PC-9 (cell line): ENCODE results near the gene ATXN7. TPM values are rescaled to one million over a fixed set of nuclear protein-coding genes. Genes with fewer than 3 reads are reported as not detected.

ENCODE experiments used
- BruUV-seq: library from RNA; stranded (reverse); fragments of 400-500 nt; replicated peaks from 2 replicates; lab custom pipeline; 2021; lab: Mats Ljungman, UMichigan
- CTCF ChIA-PET: fragments of 300-600 bp; sonication (Branson Sonifier 250); formaldehyde crosslinking; loops from one replicate; lab custom pipeline; 2022; ENCODE audit warnings: antibody characterized with exemption; lab: Charles Lee
- POLR2A ChIA-PET: fragments of 300-600 bp; sonication (Branson Sonifier 250); formaldehyde crosslinking; loops from one replicate; lab custom pipeline; 2022; ENCODE audit warnings: antibody characterized with exemption; ENCODE audit not compliant: unreplicated experiment; lab: Charles Lee
- DNase-seq, 2 experiments: peaks; one replicate each; pipeline versions ENCODE4 v3.0.0 to v3.0.0-alpha.2; 2015 to 2022; ENCODE audit warnings: mixed read lengths in 1 of 2
- H2AFZ ChIP-seq: fragments of 200-600 bp; sonication (generic); 2 replicates; pipeline ENCODE4 v1.8.1; 2017; ENCODE audit warnings: antibody characterized with exemption
- H3F3A ChIP-seq: fragments of 200-600 bp; sonication (generic); 2 replicates; pipeline ENCODE4 v1.8.1; 2017; ENCODE audit warnings: antibody characterized with exemption, mild to moderate bottlenecking, low read depth; ENCODE audit not compliant: insufficient read depth
- H3K27ac ChIP-seq: fragments of 200-600 bp; sonication (generic); 2 replicates; pipeline ENCODE4 v1.6.1; 2016; ENCODE audit warnings: mixed run types
- H3K27me3 ChIP-seq: fragments of 200-600 bp; sonication (generic); 2 replicates; pipeline ENCODE4 v1.6.1; 2016; ENCODE audit warnings: low read depth, mixed run types; ENCODE audit not compliant: insufficient read depth
- H3K36me3 ChIP-seq: fragments of 200-600 bp; sonication (generic); 2 replicates; pipeline ENCODE4 v1.6.1; 2016; ENCODE audit warnings: low read depth, mixed run types
- H3K4me1 ChIP-seq: fragments of 200-600 bp; sonication (generic); replicated peaks from 2 replicates; pipeline ENCODE4 v1.6.1; 2016; ENCODE audit warnings: mixed run types; ENCODE audit not compliant: insufficient read depth
- H3K4me2 ChIP-seq: fragments of 200-600 bp; sonication (generic); 2 replicates; pipeline ENCODE4 v1.6.1; 2017; ENCODE audit warnings: mixed run types
- H3K4me3 ChIP-seq: fragments of 200-600 bp; sonication (generic); 2 replicates; pipeline ENCODE4 v1.6.1; 2016; ENCODE audit warnings: mixed run types
- H3K79me2 ChIP-seq: fragments of 200-600 bp; sonication (generic); 2 replicates; pipeline ENCODE4 v1.6.1; 2017; ENCODE audit warnings: low read depth, mixed run types
- H3K9me2 ChIP-seq: fragments of 200-600 bp; sonication (generic); 2 replicates; pipeline ENCODE4 v1.8.1; 2017; ENCODE audit warnings: mild to moderate bottlenecking; ENCODE audit not compliant: insufficient read depth
- H3K9me3 ChIP-seq: fragments of 200-600 bp; sonication (generic); 2 replicates; pipeline ENCODE4 v1.8.1; 2016; ENCODE audit warnings: low read depth; ENCODE audit not compliant: insufficient read depth
- H4K20me1 ChIP-seq: fragments of 200-600 bp; sonication (generic); 2 replicates; pipeline ENCODE4 v1.8.1; 2017; ENCODE audit not compliant: insufficient read depth
- CTCF ChIP-seq: fragments of 200-600 bp; sonication (generic); conservative IDR thresholded peaks from 2 replicates; pipeline ENCODE4 v1.6.1; 2017; ENCODE audit warnings: mixed run types, antibody characterized with exemption, mild to moderate bottlenecking, moderate library complexity
- EZH2 ChIP-seq: fragments of 200-600 bp; sonication (generic); IDR thresholded peaks from 2 replicates; pipeline ENCODE4 v1.8.0; 2017; ENCODE audit warnings: antibody characterized with exemption, low read depth
- intact Hi-C: fragments of 100-400 bp; cut with micrococcal nuclease; formaldehyde crosslinking; loops from one replicate; pipeline ENCODE4 v1.10.0; 2022; ENCODE audit not compliant: unreplicated experiment
- total RNA-seq: library from RNA; stranded (reverse); gene quantifications from 2 replicates; pipeline ENCODE4 v1.2.3, GENCODE V29; 2021

ATXN7 gene
- total RNA-seq, 1 experiment from 2014 or later: 27.7 TPM

- CTCF ChIA-PET: no interaction called here
Measured at GRCh38 chr3:63942528-63942927, 78.9 kb downstream of the ATXN7 start.

GRCh38 chr3:63943678-63944077, 80.0 kb downstream of the ATXN7 start:
- H3K4me1 ChIP-seq: peaks cover 12% of the 10 kb centered on the region
- H3K9me3 ChIP-seq: no peaks in the 10 kb centered on the region
- intact Hi-C loops: no loop called here
- H3K27ac ChIP-seq: no peak overlapping the region
- H3K36me3 ChIP-seq: no peaks in the 10 kb centered on the region
- peaks cover 3% of the 10 kb centered on the region; the same call in 1 of the 2 replicates for H3F3A ChIP-seq
- ChIA-PET POLR2A (no interaction called here), CTCF (interaction anchor here (0.6 kb wide), 1 partner anchor 20 kb away, joined by 3 read pairs; no protein-coding TSS in a partner anchor)
- H3K79me2 ChIP-seq: peaks cover 20% of the 10 kb centered on the region
- no peak overlapping the region for H3K4me2 ChIP-seq
- peaks cover 17% of the 10 kb centered on the region; the same call in 1 of the 2 replicates for H4K20me1 ChIP-seq
- no peaks in the 10 kb centered on the region for H3K9me2 ChIP-seq
- H3K27me3 ChIP-seq: no peaks in the 10 kb centered on the region
- no TSS peak for BruUV-seq
- H3K4me3 ChIP-seq: no peak overlapping the region
- H2AFZ ChIP-seq: no peak overlapping the region
- no peak for TF ChIP-seq EZH2
- no peak for TF ChIP-seq CTCF
- DNase-seq: no peak

More at GRCh38 chr3:63942528-63942927, 78.9 kb downstream of the ATXN7 start:
- intact Hi-C loops: no loop called here
- POLR2A ChIA-PET: no interaction called here
- H3K27ac ChIP-seq: no peak overlapping the region
- H3K36me3 ChIP-seq: no peaks in the 10 kb centered on the region
- no peak overlapping the region for H3K4me2 ChIP-seq
- no peaks in the 10 kb centered on the region for H3K9me3 ChIP-seq
- peaks cover 23% of the 10 kb centered on the region for H3K4me1 ChIP-seq
- no peaks in the 10 kb centered on the region for H3K9me2 ChIP-seq
- BruUV-seq: no TSS peak
- TF ChIP-seq CTCF (no peak), EZH2 (no peak)
- no peak overlapping the region for H3K4me3 ChIP-seq
- no peak for DNase-seq
- H3K27me3 ChIP-seq: no peaks in the 10 kb centered on the region
- peaks cover 25% of the 10 kb centered on the region for H3K79me2 ChIP-seq
- peaks cover 14% of the 10 kb centered on the region for H3F3A ChIP-seq
- H4K20me1 ChIP-seq: peaks cover 26% of the 10 kb centered on the region
- no peak overlapping the region for H2AFZ ChIP-seq

DNA sequence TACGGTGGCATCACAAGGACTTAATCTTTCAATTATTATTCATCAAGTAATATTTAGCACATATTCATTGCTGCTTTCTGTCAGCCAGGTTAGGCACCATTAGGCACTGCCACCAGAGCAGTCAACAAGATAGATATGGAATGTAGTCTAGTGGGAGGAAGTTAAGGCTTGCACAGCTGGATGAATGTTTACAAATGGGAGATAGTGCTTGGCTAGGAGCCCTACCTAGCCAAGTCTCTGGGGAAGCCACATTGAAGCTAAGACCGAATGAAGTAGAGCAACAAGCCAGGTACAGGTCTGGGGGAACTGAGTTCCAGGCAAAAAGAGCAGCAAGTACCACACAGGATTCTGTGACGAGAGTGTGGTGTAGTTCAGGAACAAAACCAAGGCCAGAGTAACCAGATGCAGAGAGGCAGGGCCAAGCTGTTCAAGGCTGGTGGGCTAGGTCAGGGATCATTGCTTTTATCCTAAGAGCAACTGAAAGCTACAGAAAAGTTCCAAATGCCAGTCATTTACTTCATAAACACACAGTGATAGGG, 82.0 kb downstream of the ATXN7 start:
- H2AFZ ChIP-seq: no peak overlapping the region
- DNase-seq: no peak
- H3K9me2 ChIP-seq: no peaks in the 10 kb centered on the region
- TF ChIP-seq CTCF: no peak
- TF ChIP-seq EZH2: no peak
- ChIA-PET CTCF (no interaction called here), POLR2A (no interaction called here)
- no peaks in the 10 kb centered on the region for H3K36me3 ChIP-seq
- H3K27me3 ChIP-seq: no peaks in the 10 kb centered on the region
- intact Hi-C loops: no loop called here
- H3K27ac ChIP-seq: no peak overlapping the region
- peaks cover 2% of the 10 kb centered on the region; the same call in 1 of the 2 replicates for H3K4me1 ChIP-seq
- no peak overlapping the region for H3K4me3 ChIP-seq
- peaks cover 9% of the 10 kb centered on the region for H3K79me2 ChIP-seq
- BruUV-seq: no TSS peak
- no peaks in the 10 kb centered on the region for H3F3A ChIP-seq
- no peak overlapping the region for H3K4me2 ChIP-seq
- no peaks in the 10 kb centered on the region for H3K9me3 ChIP-seq
- peaks cover 16% of the 10 kb centered on the region; the same call in 1 of the 2 replicates for H4K20me1 ChIP-seq
